ENCODE results near the gene SYT14.

DNA sequence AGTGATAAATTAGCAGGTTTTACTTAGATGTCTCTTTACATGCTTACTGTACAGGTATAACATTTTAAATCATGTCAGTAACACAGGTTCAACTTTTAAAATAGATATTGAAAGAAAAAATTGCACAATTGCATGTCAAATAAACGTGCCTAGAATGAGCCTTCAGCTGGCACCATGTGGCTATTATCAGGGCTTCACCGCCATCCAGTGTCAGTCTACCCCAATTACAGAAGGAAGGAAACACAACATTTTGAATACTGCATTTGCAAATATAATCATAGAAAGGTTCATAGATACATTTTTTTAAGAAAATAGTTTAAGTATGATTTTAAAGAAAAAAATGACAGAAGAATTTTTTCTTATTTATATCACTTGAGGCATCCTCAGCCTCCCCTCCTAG, 247.0 kb downstream of the SYT14 start:
- TF ChIP-seq FOXM1 (IDR thresholded peaks at IDR 0.05; ENCODE audit: borderline replicate concordance, low read depth) (no peak), EP300 (IDR thresholded peaks at IDR 0.05; ENCODE audit: borderline replicate concordance) (no peak), TAF1 (IDR thresholded peaks at IDR 0.05; ENCODE audit: low read depth) (no peak), NFIC (IDR thresholded peaks at IDR 0.05) (no peak), CEBPB (IDR thresholded peaks at IDR 0.05) (no peak)
- TF ChIP-seq, protein P1, sequence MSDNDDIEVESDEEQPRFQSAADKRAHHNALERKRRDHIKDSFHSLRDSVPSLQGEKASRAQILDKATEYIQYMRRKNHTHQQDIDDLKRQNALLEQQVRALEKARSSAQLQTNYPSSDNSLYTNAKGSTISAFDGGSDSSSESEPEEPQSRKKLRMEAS (IDR thresholded peaks at IDR 0.05) = no peak

Measured in Ishikawa (cell line).